HCT116 (cell line): ENCODE data around the gene ANKRD44. TPM values are rescaled to one million over a fixed set of nuclear protein-coding genes. Genes with fewer than 3 reads are reported as not detected.

ENCODE experiments used
- ATAC-seq: fragments of 200-7000 bp; cut with Tn5 transposase; 2 replicates; pipeline ENCODE4 v1.9.1; 2020; ENCODE audit warnings: mild to moderate bottlenecking, moderate library complexity
- BruUV-seq: library from RNA; stranded (reverse); fragments of 400-500 nt; replicated peaks from 2 replicates; lab custom pipeline; 2021; lab: Mats Ljungman, UMichigan
- CTCF ChIA-PET: fragments of 300-600 bp; sonication (Branson Sonifier 250); formaldehyde crosslinking; loops from one replicate; lab custom pipeline; 2021; ENCODE audit warnings: antibody characterized with exemption; lab: Charles Lee
- POLR2A ChIA-PET: fragments of 300-600, 350-600 bp; sonication (Branson Sonifier 250); formaldehyde crosslinking; loops from one replicate; lab custom pipeline; 2021; ENCODE audit warnings: antibody characterized with exemption; lab: Charles Lee
- RAD21 ChIA-PET, 2 experiments: fragments of 300-600 bp; sonication (Branson Sonifier 250); formaldehyde crosslinking; loops; one replicate each; lab custom pipeline; 2023; ENCODE audit warnings: low total read pairs in 2 of 2; ENCODE audit not compliant: uncharacterized antibody in 2 of 2, unreplicated experiment in 2 of 2, low non-redundant PET in 1 of 2; lab: Charles Lee
- DNase-seq: peaks from one replicate; pipeline ENCODE4 v3.0.0-alpha.2; 2010; ENCODE audit warnings: low read depth, low spot score
- H2AFZ ChIP-seq: fragments of 200-600 bp; shearing (Covaris generic), sonication (generic); 2 replicates; pipeline ENCODE4 v1.6.1; 2017; ENCODE audit warnings: low read depth, mixed run types, mixed read lengths, antibody characterized with exemption, low read length; ENCODE audit not compliant: poor library complexity, severe bottlenecking
- H3K27ac ChIP-seq: 2 replicates; pipeline ENCODE4 v1.5.1; 2012; ENCODE audit warnings: low read depth, low read length
- H3K27me3 ChIP-seq: fragments of 200-600 bp; sonication (generic); 2 replicates; pipeline ENCODE4 v1.6.1; 2016; ENCODE audit warnings: mixed run types, low read length, mixed read lengths; ENCODE audit not compliant: insufficient read depth
- H3K36me3 ChIP-seq, 2 experiments: fragments of 200-500 bp in 1 of 2; fragments of 200-600 bp in 1 of 2; sonication (Bioruptor generic) in 1 of 2; sonication (generic) in 1 of 2; 2 replicates each; pipeline versions ENCODE4 v1.5.1 to v1.6.1; 2014 to 2016; ENCODE audit warnings: low read length in 2 of 2, inconsistent platforms in 1 of 2, mixed read lengths in 1 of 2, mixed run types in 1 of 2; ENCODE audit not compliant: insufficient read depth in 2 of 2, control insufficient read depth in 1 of 2
- H3K4me1 ChIP-seq, 2 experiments: fragments of 200-600 bp in 1 of 2; sonication (generic) in 1 of 2; 2 replicates each; pipeline versions ENCODE4 v1.5.1 to v1.6.1; 2012 to 2017; ENCODE audit warnings: low read length in 2 of 2, inconsistent platforms in 1 of 2, mild to moderate bottlenecking in 1 of 2, mixed read lengths in 1 of 2, mixed run types in 1 of 2, moderate library complexity in 1 of 2; ENCODE audit not compliant: insufficient read depth in 2 of 2, control insufficient read depth in 1 of 2
- H3K4me2 ChIP-seq: fragments of 200-600 bp; sonication (generic); 2 replicates; pipeline ENCODE4 v1.6.1; 2017; ENCODE audit warnings: mixed run types, low read length, mixed read lengths
- H3K4me3 ChIP-seq, 2 experiments: fragments of 200-600 bp in 1 of 2; sonication (generic) in 1 of 2; replicated peaks in 1 of 2; 2 replicates each; pipeline ENCODE4 v1.5.1; 2011 to 2016; ENCODE audit warnings: low read length in 2 of 2, control low read depth in 1 of 2, low read depth in 1 of 2, mild to moderate bottlenecking in 1 of 2, mixed read lengths in 1 of 2, mixed run types in 1 of 2
- H3K79me2 ChIP-seq: fragments of 200-600 bp; sonication (generic); 2 replicates; pipeline ENCODE4 v1.6.1; 2017; ENCODE audit warnings: mild to moderate bottlenecking, mixed run types, low read length, moderate library complexity, mixed read lengths; ENCODE audit not compliant: insufficient read depth
- H3K9ac ChIP-seq: fragments of 200-600 bp; sonication (generic); 2 replicates; pipeline ENCODE4 v1.6.1; 2016; ENCODE audit warnings: low read length, mixed read lengths
- H3K9me2 ChIP-seq: fragments of 200-600 bp; sonication (generic), shearing (Covaris generic); 2 replicates; pipeline ENCODE4 v1.6.1; 2017; ENCODE audit warnings: mixed run types, mild to moderate bottlenecking, moderate library complexity; ENCODE audit not compliant: insufficient read depth
- H3K9me3 ChIP-seq, 2 experiments: fragments of 200-500 bp in 1 of 2; fragments of 200-600 bp in 1 of 2; sonication (Bioruptor generic) in 1 of 2; sonication (generic) in 1 of 2; 2 replicates each; pipeline ENCODE4 v1.6.1; 2014 to 2017; ENCODE audit warnings: low read length in 2 of 2, mixed read lengths in 2 of 2, inconsistent platforms in 1 of 2, low read depth in 1 of 2, mild to moderate bottlenecking in 1 of 2, mixed run types in 1 of 2, moderate library complexity in 1 of 2; ENCODE audit not compliant: control insufficient read depth in 1 of 2, insufficient read depth in 1 of 2
- H4K20me1 ChIP-seq: fragments of 200-600 bp; sonication (generic), shearing (Covaris generic); 2 replicates; pipeline ENCODE4 v1.6.1; 2017; ENCODE audit warnings: mixed run types, mild to moderate bottlenecking, moderate library complexity; ENCODE audit not compliant: insufficient read depth
- CBX3 ChIP-seq: IDR thresholded peaks from 2 replicates; pipeline ENCODE4 v1.6.1; 2012; ENCODE audit warnings: low read depth
- EGR1 ChIP-seq: IDR thresholded peaks from 2 replicates; pipeline ENCODE4 v1.6.1; 2012; ENCODE audit warnings: low read depth
- EZH2 ChIP-seq: fragments of 200-600 bp; sonication (generic); IDR thresholded peaks from 2 replicates; pipeline ENCODE4 v1.6.1; 2017; ENCODE audit warnings: antibody characterized with exemption, mixed run types
- EZH2phosphoT487 ChIP-seq: fragments of 200-600 bp; IDR thresholded peaks from 2 replicates; pipeline ENCODE4 v1.6.1; 2018; ENCODE audit warnings: antibody characterized with exemption, borderline replicate concordance
- FOSL1 ChIP-seq: IDR thresholded peaks from 2 replicates; pipeline ENCODE4 v1.6.1; 2012; ENCODE audit warnings: low read depth
- JUND ChIP-seq: IDR thresholded peaks from 2 replicates; pipeline ENCODE4 v1.6.1; 2012
- POLR2AphosphoS5 ChIP-seq: IDR thresholded peaks from 2 replicates; pipeline ENCODE4 v1.6.1; 2011; ENCODE audit warnings: mild to moderate bottlenecking, low read depth, low read length, moderate library complexity
- RAD21 ChIP-seq: IDR thresholded peaks from 2 replicates; pipeline ENCODE4 v1.6.1; 2012; ENCODE audit warnings: low read depth, mild to moderate bottlenecking
- SIN3A ChIP-seq: IDR thresholded peaks from 2 replicates; pipeline ENCODE4 v1.6.1; 2012; ENCODE audit warnings: low read depth
- SRF ChIP-seq: IDR thresholded peaks from 2 replicates; pipeline ENCODE4 v1.6.1; 2012; ENCODE audit warnings: low read depth
- TCF7L2 ChIP-seq: IDR thresholded peaks from 2 replicates; pipeline ENCODE4 v1.7.0; 2011; ENCODE audit warnings: borderline replicate concordance, inconsistent platforms; ENCODE audit not compliant: insufficient read depth, insufficient read length; ENCODE audit errors: extremely low read depth
- YY1 ChIP-seq: IDR thresholded peaks from 2 replicates; pipeline ENCODE4 v1.6.1; 2011; ENCODE audit warnings: low read length, low read depth, moderate library complexity, mild to moderate bottlenecking; ENCODE audit not compliant: insufficient replicate concordance; ENCODE audit errors: extremely low read depth
- ZFX ChIP-seq: fragments of 450-650 bp; IDR thresholded peaks from 2 replicates; pipeline ENCODE4 v1.6.1; 2017
- intact Hi-C: fragments of 100-400 bp; cut with micrococcal nuclease; formaldehyde crosslinking; loops from 2 replicates; pipeline ENCODE4 v1.10.0; 2022
- total RNA-seq: library from RNA; stranded (reverse); gene quantifications from one replicate; pipeline ENCODE4 v1.2.1, GENCODE V29; 2021; ENCODE audit not compliant: unreplicated experiment
- TF ChIP-seq, protein P1 (sequence below): IDR thresholded peaks from 2 replicates; pipeline ENCODE4 v1.6.1; 2012
- TF ChIP-seq, protein P2 (sequence below): IDR thresholded peaks from 2 replicates; pipeline ENCODE4 v1.6.1; 2012; ENCODE audit warnings: low read depth

ANKRD44 gene
- total RNA-seq, 1 experiment from 2014 or later, result 2.7 TPM

DNA sequence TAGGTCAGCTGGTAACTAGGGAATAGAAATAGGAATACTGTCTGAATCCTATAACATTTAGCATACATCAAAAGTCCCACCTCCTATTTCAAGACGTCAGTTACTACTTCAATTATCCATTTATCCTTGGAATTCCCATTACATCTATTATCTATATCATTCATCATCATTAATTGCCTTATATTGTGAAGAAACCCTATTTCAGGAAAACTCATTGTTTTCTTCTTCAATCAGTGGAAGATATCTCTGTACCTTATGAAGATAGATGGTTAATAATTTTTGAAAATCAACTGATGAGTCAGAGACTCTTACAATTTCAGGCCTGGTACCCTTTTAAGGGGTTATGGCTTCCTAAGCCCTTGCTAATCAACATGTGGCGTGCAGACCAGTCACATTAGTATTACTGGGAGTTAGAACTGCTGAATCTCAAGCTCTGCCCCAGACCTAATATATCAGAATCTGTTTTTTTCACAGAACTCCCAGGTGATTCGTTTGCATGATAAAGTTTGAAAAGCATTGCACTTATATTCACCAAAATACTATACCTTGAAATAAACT is 314.7 kb downstream of the ANKRD44 start:
- RAD21 ChIA-PET, result no interaction called here
- no peak for TF ChIP-seq SIN3A
- TF ChIP-seq EZH2phosphoT487, result no peak
- TF ChIP-seq EGR1, result no peak
- no peak for TF ChIP-seq RAD21
- TF ChIP-seq JUND, result no peak
- no peak for TF ChIP-seq POLR2AphosphoS5
- TF ChIP-seq FOSL1, result no peak
- TF ChIP-seq, protein P1, sequence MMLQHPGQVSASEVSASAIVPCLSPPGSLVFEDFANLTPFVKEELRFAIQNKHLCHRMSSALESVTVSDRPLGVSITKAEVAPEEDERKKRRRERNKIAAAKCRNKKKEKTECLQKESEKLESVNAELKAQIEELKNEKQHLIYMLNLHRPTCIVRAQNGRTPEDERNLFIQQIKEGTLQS, result no peak
- no peak for TF ChIP-seq SRF
- TF ChIP-seq CBX3, result no peak

DNA sequence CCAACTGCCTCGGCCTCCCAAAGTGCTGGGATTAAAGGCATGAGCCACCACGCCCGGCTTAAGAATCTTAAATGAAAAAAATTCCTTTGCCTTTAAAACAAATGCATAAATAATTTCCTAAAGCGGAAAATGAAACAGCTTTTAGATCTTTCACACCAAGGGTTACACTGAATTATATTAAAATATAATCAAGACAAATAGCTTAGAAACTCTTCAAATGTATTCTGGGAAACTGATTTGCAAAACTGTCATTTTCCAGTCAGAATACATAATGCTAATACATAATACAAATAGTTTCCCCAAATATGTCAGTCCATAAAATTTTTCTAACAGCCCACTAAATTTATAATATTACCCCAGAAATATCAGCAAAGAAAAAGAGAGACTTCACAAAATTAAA is 315.8 kb downstream of the ANKRD44 start:
- Histone ChIP-seq H3K9ac (no peak overlapping the region), H4K20me1 (no peaks in the 10 kb centered on the region), H2AFZ (no peak overlapping the region), H3K9me2 (no peaks in the 10 kb centered on the region), H3K36me3 (no peaks in the 10 kb centered on the region), H3K79me2 (no peaks in the 10 kb centered on the region), H3K27ac (no peak overlapping the region), H3K4me2 (no peak overlapping the region), H3K27me3 (no peaks in the 10 kb centered on the region), H3K4me3 (no peak overlapping the region), H3K4me1 (no peaks in the 10 kb centered on the region), H3K9me3 (no peaks in the 10 kb centered on the region)
- CTCF ChIA-PET, result no interaction called here
- BruUV-seq, result no TSS peak
- TF ChIP-seq, protein P1, result no peak
- TF ChIP-seq, protein P2, sequence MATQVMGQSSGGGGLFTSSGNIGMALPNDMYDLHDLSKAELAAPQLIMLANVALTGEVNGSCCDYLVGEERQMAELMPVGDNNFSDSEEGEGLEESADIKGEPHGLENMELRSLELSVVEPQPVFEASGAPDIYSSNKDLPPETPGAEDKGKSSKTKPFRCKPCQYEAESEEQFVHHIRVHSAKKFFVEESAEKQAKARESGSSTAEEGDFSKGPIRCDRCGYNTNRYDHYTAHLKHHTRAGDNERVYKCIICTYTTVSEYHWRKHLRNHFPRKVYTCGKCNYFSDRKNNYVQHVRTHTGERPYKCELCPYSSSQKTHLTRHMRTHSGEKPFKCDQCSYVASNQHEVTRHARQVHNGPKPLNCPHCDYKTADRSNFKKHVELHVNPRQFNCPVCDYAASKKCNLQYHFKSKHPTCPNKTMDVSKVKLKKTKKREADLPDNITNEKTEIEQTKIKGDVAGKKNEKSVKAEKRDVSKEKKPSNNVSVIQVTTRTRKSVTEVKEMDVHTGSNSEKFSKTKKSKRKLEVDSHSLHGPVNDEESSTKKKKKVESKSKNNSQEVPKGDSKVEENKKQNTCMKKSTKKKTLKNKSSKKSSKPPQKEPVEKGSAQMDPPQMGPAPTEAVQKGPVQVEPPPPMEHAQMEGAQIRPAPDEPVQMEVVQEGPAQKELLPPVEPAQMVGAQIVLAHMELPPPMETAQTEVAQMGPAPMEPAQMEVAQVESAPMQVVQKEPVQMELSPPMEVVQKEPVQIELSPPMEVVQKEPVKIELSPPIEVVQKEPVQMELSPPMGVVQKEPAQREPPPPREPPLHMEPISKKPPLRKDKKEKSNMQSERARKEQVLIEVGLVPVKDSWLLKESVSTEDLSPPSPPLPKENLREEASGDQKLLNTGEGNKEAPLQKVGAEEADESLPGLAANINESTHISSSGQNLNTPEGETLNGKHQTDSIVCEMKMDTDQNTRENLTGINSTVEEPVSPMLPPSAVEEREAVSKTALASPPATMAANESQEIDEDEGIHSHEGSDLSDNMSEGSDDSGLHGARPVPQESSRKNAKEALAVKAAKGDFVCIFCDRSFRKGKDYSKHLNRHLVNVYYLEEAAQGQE, result no peak
- TF ChIP-seq JUND (no peak), EZH2 (no peak), FOSL1 (no peak), YY1 (no peak), ZFX (no peak), TCF7L2 (no peak)
- POLR2A ChIA-PET, result no interaction called here
- no peak for DNase-seq
- no peak for ATAC-seq
- RAD21 ChIA-PET, result no interaction called here
- intact Hi-C loops, result no loop called here

More for the DNA sequence above, 314.7 kb downstream of the ANKRD44 start:
- ATAC-seq, result no peak
- Histone ChIP-seq H4K20me1 (no peaks in the 10 kb centered on the region), H3K4me2 (no peak overlapping the region), H3K27ac (no peak overlapping the region), H3K4me3 (no peak overlapping the region), H3K36me3 (no peaks in the 10 kb centered on the region), H3K9ac (no peak overlapping the region), H2AFZ (no peak overlapping the region), H3K27me3 (no peaks in the 10 kb centered on the region), H3K79me2 (no peaks in the 10 kb centered on the region), H3K9me3 (no peaks in the 10 kb centered on the region), H3K4me1 (no peaks in the 10 kb centered on the region), H3K9me2 (no peaks in the 10 kb centered on the region)
- intact Hi-C loops, result no loop called here
- DNase-seq, result no peak
- ChIA-PET CTCF (no interaction called here), POLR2A (no interaction called here)
- BruUV-seq, result no TSS peak
